NCI-H1417 treated with DMSO at 0.1 percent for 48 hours (cell line): ENCODE measurements around the gene C13orf42.

Source experiments
- DNase-seq: peaks from one replicate; lab custom pipeline; 2025; lab: John Stamatoyannopoulos, UW

C13orf42 gene

DNA sequence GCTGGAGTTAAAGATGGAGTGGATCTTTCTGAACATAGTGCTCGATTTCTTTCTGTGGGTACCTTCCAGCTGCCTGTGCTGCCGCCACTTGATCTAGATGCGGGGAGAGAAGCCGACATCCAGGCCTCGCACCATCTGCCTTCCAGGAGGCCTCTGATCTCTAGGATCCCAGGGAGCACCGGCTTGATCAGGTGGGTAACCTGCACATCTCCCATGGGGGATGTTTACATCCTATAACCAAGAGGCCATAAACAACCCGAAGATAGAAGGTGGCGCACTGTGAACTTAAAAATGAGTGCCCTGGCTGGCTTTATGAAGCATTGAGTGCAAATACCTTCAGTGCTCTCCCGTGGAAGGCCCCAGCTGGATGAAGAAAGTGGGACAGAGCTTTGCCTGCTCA lies at the start of gene C13orf42:
Gene C13orf42 (minus strand): TSS at position 101 of the 400 bp plus-strand sequence. CDS start 65 bp downstream, at position 36.
- no peak for DNase-seq

- DNase-seq, result no peak
Observed at GRCh38 chr13:51158880-51159518, 47.9 kb upstream of the C13orf42 start.

DNA sequence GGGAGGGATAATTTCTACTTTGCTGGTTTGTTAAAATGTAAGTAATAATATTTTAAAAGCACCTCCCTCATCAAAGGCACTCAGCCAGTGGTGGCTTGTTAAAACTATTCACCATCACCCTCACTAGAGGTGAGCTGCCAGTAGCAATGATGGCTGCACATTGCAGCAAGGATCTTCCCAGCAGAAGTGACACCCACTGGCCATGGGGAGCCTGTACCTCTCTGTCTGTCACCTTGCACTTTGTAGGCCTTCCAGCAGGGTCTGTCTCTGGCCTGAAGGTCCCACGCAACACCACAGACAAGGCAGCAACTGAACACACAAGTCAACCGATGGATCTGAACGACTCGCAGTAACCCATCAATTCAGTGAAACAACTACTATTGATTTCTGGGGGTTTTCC lies 47.3 kb upstream of the C13orf42 start:
- no peak for DNase-seq

GRCh38 chr13:51156648-51157047 lies 45.6 kb upstream of the C13orf42 start:
- DNase-seq, result no peak

- DNase-seq, result no peak
Observed at GRCh38 chr13:51155776-51156515, 44.9 kb upstream of the C13orf42 start.

DNA sequence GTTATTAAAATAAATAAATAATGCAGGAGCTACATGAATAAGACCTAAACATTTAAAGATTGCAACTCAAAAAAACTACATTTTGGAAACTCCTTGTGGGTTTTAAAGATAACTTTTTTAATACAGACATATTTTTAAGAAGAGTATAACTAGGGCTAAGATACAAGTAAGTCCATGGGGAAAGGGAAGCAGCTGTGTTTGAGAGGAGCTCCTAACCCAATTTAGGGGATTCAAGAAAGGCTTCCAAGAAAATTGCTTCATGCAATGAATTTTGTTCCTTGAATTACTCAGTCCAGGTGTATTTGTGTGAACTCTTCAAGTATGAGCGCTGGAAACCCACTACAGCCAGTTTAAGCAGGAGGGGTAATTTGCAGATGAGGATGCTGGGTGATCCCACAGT lies 44.1 kb upstream of the C13orf42 start:
- DNase-seq, result no peak

- no peak for DNase-seq
Observed at GRCh38 chr13:51154029-51154555, 43.0 kb upstream of the C13orf42 start.

- no peak for DNase-seq
Observed at GRCh38 chr13:51153527-51153926, 42.5 kb upstream of the C13orf42 start.

DNA sequence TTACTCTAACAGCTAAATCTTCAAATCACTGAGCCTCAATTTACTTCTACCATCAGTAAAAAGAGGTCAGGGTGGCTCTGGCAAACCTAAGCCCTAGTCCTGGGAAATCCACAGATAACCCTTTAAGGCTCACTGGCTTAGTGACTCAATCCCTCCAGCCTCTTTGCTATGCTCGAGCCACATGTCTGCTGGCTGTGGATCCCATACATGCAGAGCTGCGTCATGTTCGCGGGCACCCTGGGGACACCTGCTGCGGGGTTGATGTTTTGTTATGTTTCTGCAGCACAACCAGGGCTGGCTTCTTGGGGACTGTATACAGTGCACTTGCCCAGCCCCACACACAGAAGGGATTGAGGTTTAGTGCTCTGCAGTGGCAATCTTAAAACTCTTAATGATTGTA lies 41.6 kb upstream of the C13orf42 start:
- DNase-seq, result no peak

GRCh38 chr13:51151463-51151862 lies 40.4 kb upstream of the C13orf42 start:
- DNase-seq, result no peak

GRCh38 chr13:51148952-51149573 lies 38.0 kb upstream of the C13orf42 start:
- peak; percentile 58 for DNase-seq

DNA sequence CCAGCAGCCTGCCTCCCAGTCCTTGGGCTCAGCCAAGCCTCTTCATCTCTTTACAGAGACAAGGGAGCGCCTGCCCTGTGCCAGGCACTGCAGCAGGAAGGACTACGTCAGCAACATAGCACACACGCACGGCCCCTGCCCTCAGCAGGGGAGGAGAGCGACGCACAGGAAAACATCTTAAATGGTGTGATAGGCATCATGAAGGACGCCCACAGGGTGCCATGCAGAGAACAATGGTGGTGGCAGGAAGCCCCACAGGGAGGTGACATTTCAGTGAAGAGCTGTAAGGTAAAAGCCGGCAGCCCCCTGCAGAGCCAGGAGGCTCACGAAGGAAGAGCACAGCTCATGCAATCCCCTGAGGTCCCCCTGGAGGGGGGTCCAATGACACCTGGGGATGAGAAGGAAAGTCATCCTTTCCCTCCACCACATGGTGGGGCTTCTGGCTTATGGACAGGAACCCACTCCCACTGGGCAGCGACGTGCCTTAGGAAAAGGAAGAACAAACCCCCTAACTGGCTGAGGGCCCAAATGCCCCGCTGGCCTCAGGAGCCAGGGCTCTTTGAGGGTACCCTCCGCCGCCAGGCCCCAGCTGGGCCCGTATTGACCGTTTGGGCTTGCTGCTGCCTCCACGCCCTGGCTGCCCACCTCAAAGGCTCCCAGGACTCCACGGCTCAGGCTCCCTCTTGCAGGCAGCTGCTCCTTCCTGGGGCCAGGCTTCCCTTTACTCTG lies 37.3 kb upstream of the C13orf42 start:
- peak; percentile 90 for DNase-seq

GRCh38 chr13:51147732-51148131 lies 36.7 kb upstream of the C13orf42 start:
- DNase-seq, result no peak

- no peak for DNase-seq
Observed at GRCh38 chr13:51146667-51147066, 35.6 kb upstream of the C13orf42 start.

DNA sequence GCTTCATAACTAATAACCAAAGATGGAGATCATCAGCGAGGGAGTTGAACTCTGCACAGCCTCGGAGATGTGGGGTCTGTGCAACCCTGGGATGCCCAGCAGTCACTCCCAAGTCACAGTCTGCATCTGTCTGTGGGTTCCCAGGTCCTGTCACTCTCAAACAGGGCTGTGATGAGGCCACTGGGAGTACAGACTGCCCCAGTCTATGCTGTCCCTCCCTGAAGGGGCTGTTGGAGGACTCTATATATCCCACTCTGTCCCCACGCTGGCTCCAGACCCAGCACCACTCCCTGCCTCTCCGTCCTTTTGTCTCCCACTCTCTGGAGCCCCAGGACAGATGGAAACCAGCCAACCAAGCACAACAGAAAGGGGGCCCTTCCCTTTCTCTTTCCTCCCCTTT lies 26.2 kb upstream of the C13orf42 start:
- no peak for DNase-seq

- DNase-seq, result no peak
Observed at GRCh38 chr13:51136276-51136980, 25.4 kb upstream of the C13orf42 start.

DNA sequence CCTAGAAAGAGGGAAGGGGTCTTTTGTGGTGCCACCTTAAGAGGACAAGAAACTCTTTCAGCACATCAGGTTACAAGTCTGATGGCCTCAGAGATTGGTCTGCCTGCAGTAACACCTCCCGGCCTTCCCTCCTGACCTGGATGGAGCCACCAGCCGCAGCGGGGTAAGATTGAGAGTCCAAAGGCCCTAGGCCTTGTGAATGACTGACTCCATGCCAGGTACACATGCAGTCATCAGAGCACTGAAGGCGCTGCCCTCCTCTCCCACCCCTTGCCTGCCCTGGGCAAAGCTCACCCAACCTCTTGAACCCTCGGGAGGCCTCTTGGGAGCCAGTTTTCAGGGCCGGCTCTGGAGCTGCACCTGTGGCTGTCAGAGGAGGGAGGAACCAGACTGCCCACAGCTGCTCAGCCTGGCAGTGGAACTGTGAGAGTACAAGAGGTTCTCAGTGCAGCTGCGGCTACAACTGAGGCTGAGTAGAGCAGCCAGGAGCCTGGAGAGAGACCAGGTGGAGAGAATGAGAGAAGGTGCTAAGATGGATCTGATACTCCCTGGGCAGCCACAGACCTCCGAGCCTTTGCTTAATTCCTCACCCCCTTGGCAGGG lies 23.8 kb upstream of the C13orf42 start:
- no peak for DNase-seq

DNA sequence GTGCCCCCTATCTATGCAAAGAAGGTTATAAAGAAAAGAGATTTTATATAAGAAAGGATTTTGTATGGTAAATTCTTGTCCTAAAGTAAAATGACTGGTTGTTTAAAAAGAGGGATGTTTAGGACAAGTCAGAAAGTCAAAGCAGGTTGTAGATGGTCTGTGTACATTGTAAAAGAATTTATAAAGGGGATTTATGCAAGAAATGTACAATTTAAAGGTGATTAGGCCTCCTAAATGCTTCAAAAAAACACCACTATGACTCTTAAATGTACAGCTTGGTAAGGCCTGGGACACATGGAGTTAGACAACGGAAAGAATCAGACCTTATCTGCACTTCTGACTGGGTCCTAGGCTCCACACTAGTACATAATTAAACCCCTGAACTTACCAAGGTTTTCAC lies 19.3 kb upstream of the C13orf42 start:
- DNase-seq, result no peak

- DNase-seq, result peak; percentile 57
Observed at GRCh38 chr13:51125495-51126226, 14.6 kb upstream of the C13orf42 start.

DNA sequence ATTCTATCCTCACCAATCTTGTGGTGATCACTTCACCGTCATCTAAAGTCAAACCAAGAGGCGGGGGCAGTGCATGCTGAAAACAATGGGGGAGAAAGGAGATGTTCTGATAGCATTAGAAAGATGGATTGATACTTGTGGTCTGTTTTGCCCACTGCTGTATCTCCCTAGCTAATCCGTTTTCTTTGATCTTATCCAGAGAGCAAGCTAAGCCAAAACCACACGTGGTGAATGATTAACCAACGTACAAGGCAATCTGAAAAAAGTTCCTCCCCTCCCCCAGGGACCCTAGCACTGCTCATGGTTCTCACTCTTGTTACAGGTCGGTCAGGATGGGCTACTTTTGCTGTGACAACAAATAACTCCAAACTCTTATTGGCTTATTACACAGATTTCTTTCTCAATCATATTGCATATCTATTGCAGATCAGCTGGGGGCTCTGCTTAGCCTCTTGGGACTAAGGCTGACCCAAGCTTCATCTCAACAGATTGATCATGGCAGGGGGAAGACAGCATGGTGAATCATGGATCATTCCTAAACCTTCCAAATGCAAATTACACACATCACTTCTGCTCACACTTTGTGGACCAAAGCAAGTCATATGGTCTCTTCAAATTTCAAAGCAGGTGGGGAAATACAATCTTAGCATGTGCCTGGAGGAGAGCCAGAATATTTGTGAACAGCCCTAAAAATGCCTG lies 11.9 kb upstream of the C13orf42 start:
- DNase-seq, result no peak
